ENCODE results near the gene EPN3. TPM values are rescaled to one million over a fixed set of nuclear protein-coding genes. Genes with fewer than 3 reads are reported as not detected.

EPN3 gene
- total RNA-seq, 1 experiment from 2014 or later, result 22.8 TPM

DNA sequence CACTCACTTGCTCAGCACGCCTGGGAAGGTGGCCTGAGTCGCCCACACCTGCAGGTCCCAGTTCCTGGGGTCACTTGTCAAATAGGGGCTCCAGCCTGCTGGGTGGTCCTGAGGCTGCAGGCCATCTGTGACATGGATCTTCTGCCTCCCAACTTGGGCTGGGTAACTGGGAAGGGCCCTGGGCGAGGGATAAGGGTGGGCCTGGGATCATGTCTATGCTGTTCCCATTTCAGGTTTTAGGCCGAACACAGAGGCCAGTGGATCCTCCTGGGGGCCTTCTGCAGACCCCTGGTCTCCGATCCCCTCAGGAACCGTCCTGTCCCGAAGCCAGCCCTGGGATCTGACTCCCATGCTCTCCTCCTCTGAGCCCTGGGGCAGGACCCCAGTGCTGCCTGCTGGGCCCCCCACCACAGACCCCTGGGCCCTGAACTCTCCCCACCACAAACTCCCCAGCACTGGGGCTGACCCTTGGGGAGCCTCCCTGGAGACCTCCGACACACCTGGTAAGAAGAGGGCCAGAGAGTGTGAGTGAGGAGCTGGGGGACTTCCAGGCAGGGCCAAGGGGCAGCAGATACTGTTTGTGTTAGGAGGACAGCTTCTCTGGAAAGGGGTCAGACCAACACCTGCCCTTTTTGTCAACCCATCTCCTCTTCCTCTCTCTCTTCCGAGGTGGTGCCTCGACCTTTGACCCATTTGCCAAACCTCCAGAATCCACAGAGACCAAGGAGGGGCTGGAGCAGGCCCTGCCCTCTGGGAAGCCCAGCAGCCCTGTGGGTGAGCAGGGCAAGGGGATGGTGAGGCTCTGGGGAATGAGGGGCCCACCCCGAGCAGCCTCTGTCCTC lies 8.2 kb downstream of the EPN3 start:
- Histone ChIP-seq H3F3A (ENCODE audit: insufficient read depth, low read depth) (peaks cover 24% of the 10 kb centered on the region; the same call in 1 of the 2 replicates), H3K27me3 (ENCODE audit: insufficient read depth, low read depth) (no peaks in the 10 kb centered on the region), H2AFZ (no peak overlapping the region), H3K4me2 (no peak overlapping the region), H3K79me2 (ENCODE audit: low read depth) (peaks cover 4% of the 10 kb centered on the region), H3K27ac (no peak overlapping the region), H4K20me1 (ENCODE audit: insufficient read depth) (no peaks in the 10 kb centered on the region; the same call in 1 of the 2 replicates), H3K4me3 (no peak overlapping the region), H3K9me2 (ENCODE audit: insufficient read depth) (no peaks in the 10 kb centered on the region), H3K4me1 (replicated peaks; ENCODE audit: insufficient read depth) (peaks cover 9% of the 10 kb centered on the region; the same call in 1 of the 2 replicates), H3K36me3 (ENCODE audit: low read depth) (peaks cover 4% of the 10 kb centered on the region; the same call in 1 of the 2 replicates), H3K9me3 (ENCODE audit: insufficient read depth, low read depth) (no peaks in the 10 kb centered on the region)
- BruUV-seq (replicated peaks), result no TSS peak
- TF ChIP-seq, protein P1, sequence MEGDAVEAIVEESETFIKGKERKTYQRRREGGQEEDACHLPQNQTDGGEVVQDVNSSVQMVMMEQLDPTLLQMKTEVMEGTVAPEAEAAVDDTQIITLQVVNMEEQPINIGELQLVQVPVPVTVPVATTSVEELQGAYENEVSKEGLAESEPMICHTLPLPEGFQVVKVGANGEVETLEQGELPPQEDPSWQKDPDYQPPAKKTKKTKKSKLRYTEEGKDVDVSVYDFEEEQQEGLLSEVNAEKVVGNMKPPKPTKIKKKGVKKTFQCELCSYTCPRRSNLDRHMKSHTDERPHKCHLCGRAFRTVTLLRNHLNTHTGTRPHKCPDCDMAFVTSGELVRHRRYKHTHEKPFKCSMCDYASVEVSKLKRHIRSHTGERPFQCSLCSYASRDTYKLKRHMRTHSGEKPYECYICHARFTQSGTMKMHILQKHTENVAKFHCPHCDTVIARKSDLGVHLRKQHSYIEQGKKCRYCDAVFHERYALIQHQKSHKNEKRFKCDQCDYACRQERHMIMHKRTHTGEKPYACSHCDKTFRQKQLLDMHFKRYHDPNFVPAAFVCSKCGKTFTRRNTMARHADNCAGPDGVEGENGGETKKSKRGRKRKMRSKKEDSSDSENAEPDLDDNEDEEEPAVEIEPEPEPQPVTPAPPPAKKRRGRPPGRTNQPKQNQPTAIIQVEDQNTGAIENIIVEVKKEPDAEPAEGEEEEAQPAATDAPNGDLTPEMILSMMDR (conservative IDR thresholded peaks at IDR 0.05), result no peak
- no peak for TF ChIP-seq EZH2 (IDR thresholded peaks at IDR 0.05; ENCODE audit: low read depth)
- ChIA-PET CTCF (no interaction called here), POLR2A (ENCODE audit: unreplicated experiment) (interaction anchor here (0.5 kb wide), 1 partner anchor 150 kb away, joined by 7 read pairs; no protein-coding TSS in a partner anchor)
- intact Hi-C loops (cut with micrococcal nuclease; ENCODE audit: unreplicated experiment), result loop anchor here (10.0 kb wide), 1 partner anchor 414 kb away; no protein-coding TSS in a partner anchor
- no peak for DNase-seq

DNA sequence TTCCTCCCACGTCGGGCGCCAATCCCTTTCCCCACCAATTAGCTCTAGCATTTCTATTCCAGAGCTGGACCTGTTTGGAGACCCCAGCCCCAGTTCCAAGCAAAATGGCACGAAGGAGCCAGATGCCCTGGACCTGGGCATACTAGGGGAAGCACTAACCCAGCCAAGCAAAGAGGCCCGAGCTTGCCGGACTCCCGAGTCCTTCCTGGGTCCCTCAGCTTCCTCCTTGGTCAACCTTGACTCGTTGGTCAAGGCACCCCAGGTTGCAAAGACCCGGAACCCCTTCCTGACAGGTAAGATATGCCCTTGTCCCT lies 8.8 kb downstream of the EPN3 start:
- no peak overlapping the region for H3K4me2 ChIP-seq
- CTCF ChIA-PET, result interaction anchor here (0.8 to 1.0 kb wide), 3 partner anchors 151 to 179 kb away, joined by 3 to 4 read pairs (median 4); no protein-coding TSS in a partner anchor
- no peak for DNase-seq
- H3K27me3 ChIP-seq (ENCODE audit: insufficient read depth, low read depth), result no peaks in the 10 kb centered on the region
- no TSS peak for BruUV-seq (replicated peaks)
- POLR2A ChIA-PET (ENCODE audit: unreplicated experiment), result interaction anchor here (0.5 kb wide), 1 partner anchor 150 kb away, joined by 7 read pairs; no protein-coding TSS in a partner anchor
- H4K20me1 ChIP-seq (ENCODE audit: insufficient read depth), result no peaks in the 10 kb centered on the region; the same call in 1 of the 2 replicates
- H3K27ac ChIP-seq, result no peak overlapping the region
- H3K4me1 ChIP-seq (replicated peaks; ENCODE audit: insufficient read depth), result peaks cover 9% of the 10 kb centered on the region; the same call in 1 of the 2 replicates
- intact Hi-C loops (cut with micrococcal nuclease; ENCODE audit: unreplicated experiment), result loop anchor here (10.0 kb wide), 1 partner anchor 413 kb away; no protein-coding TSS in a partner anchor
- H2AFZ ChIP-seq, result no peak overlapping the region
- H3K4me3 ChIP-seq, result no peak overlapping the region
- no peaks in the 10 kb centered on the region for H3K9me3 ChIP-seq (ENCODE audit: insufficient read depth, low read depth)
- peaks cover 4% of the 10 kb centered on the region; the same call in 1 of the 2 replicates for H3K36me3 ChIP-seq (ENCODE audit: low read depth)
- no peaks in the 10 kb centered on the region for H3K9me2 ChIP-seq (ENCODE audit: insufficient read depth)
- H3K79me2 ChIP-seq (ENCODE audit: low read depth), result no peaks in the 10 kb centered on the region
- TF ChIP-seq EZH2 (IDR thresholded peaks at IDR 0.05; ENCODE audit: low read depth), result no peak
- TF ChIP-seq, protein P1 (conservative IDR thresholded peaks at IDR 0.05), result no peak
- peaks cover 24% of the 10 kb centered on the region; the same call in 1 of the 2 replicates for H3F3A ChIP-seq (ENCODE audit: insufficient read depth, low read depth)
